Measurements from ENCODE around the gene TAC4. TPM values are rescaled to one million over a fixed set of nuclear protein-coding genes. Genes with fewer than 3 reads are reported as not detected.

TAC4 gene
- total RNA-seq, 1 experiment from 2014 or later: not detected

- no peak overlapping the region for H4K8ac ChIP-seq (replicated peaks; ENCODE audit: insufficient read length, low read depth, low read length)
- no peak overlapping the region for H2BK120ac ChIP-seq (ENCODE audit: low read depth, low read length, poor library complexity, severe bottlenecking)
- no peak overlapping the region for H4K91ac ChIP-seq (ENCODE audit: insufficient read length, low read depth, low read length)
- no peak overlapping the region for H3K23ac ChIP-seq (ENCODE audit: insufficient read length, low read depth, low read length)
- no peak overlapping the region for H2BK20ac ChIP-seq (ENCODE audit: low read depth, low read length, poor library complexity, severe bottlenecking)
- no peaks in the 10 kb centered on the region for H3K79me2 ChIP-seq (ENCODE audit: insufficient read depth, low read length)
- H3T11ph ChIP-seq (ENCODE audit: low read length): no peak overlapping the region
- H3K27ac ChIP-seq (ENCODE audit: insufficient read length, low read depth, low read length): no peak overlapping the region
- H3K9me3 Mint-ChIP-seq: no peaks in the 10 kb centered on the region; a peak in 1 of 5 replicates
- H3K36me3 Mint-ChIP-seq (ENCODE audit: insufficient read depth in 1 of 3, low read depth in 3 of 3): no peaks in the 10 kb centered on the region
- no peaks in the 10 kb centered on the region for H3K9me3 ChIP-seq (ENCODE audit: control insufficient read depth, low read depth, low read length)
- H3K4me2 ChIP-seq (ENCODE audit: insufficient read depth, insufficient read length, low read length): peak overlapping the region; percentile 72
- no peak for DNase-seq
- H3K27ac Mint-ChIP-seq: no peak overlapping the region
- H4K20me1 ChIP-seq (ENCODE audit: control insufficient read depth, insufficient read depth, insufficient read length): peaks cover 3% of the 10 kb centered on the region
- no peak overlapping the region for H3K4ac ChIP-seq (ENCODE audit: low read depth, low read length)
- H3K27me3 Mint-ChIP-seq (ENCODE audit: low read depth): peaks cover 46% of the 10 kb centered on the region
- TF ChIP-seq CTCF (conservative IDR thresholded peaks at IDR 0.05): no peak
- H2AK5ac ChIP-seq (ENCODE audit: insufficient read length, low read length): no peak overlapping the region
- peaks cover 3% of the 10 kb centered on the region; the same call in 1 of the 2 replicates for H3K27me3 ChIP-seq (ENCODE audit: insufficient read depth, low read length)
- H2BK5ac ChIP-seq (ENCODE audit: insufficient read length, low read length): no peak overlapping the region
- WGBS (ENCODE audit: extremely low coverage, insufficient read length, low lambda C conversion rate): no CpG with 5 or more reads among the region's 14 CpGs
- no peak overlapping the region for H2BK15ac ChIP-seq (ENCODE audit: low read depth, low read length)
- no peaks in the 10 kb centered on the region; the same call in 1 of the 2 replicates for H3K4me1 ChIP-seq (ENCODE audit: insufficient read depth, low read length)
- no peak overlapping the region for H3K9ac ChIP-seq (ENCODE audit: extremely low read depth, insufficient read length, low read length)
- peaks cover 34 to 52% of the 10 kb centered on the region in 2 experiments for H3K4me1 Mint-ChIP-seq
- no peak overlapping the region for H2BK12ac ChIP-seq (ENCODE audit: insufficient read length, low read depth, low read length)
- H3K23me2 ChIP-seq (ENCODE audit: insufficient read length, low read depth, low read length, poor library complexity, severe bottlenecking): peaks cover 11% of the 10 kb centered on the region
- no peaks in the 10 kb centered on the region for H3K79me1 ChIP-seq (ENCODE audit: insufficient read depth, low read depth, low read length, poor library complexity, severe bottlenecking)
- H3K4me3 Mint-ChIP-seq: peak overlapping the region; percentile 17 to 77; a peak in 3 of 5 replicates
- no peak overlapping the region for H3K18ac ChIP-seq (ENCODE audit: insufficient read length, low read depth, low read length)
- H2AFZ ChIP-seq (ENCODE audit: low read length): no peak overlapping the region
- H3K14ac ChIP-seq (ENCODE audit: insufficient read depth, low read length): no peak overlapping the region
- H3K56ac ChIP-seq (ENCODE audit: insufficient read length, low read depth, low read length): no peak overlapping the region
- H4K5ac ChIP-seq (ENCODE audit: insufficient read length, low read depth, low read length): no peak overlapping the region
These were observed 31.3 kb upstream of the TAC4 start for GRCh38 chr17:49878931-49879904.
